Calu3 (cell line): ENCODE data around the gene ZNF536. TPM values are rescaled to one million over a fixed set of nuclear protein-coding genes. Genes with fewer than 3 reads are reported as not detected.

Experiments
- BruUV-seq: library from RNA; stranded (reverse); fragments of 400-500 nt; replicated peaks from 2 replicates; lab custom pipeline; 2021; lab: Mats Ljungman, UMichigan
- CTCF ChIA-PET: fragments of 300-600 bp; sonication (Branson Sonifier 250); formaldehyde crosslinking; loops from one replicate; lab custom pipeline; 2022; ENCODE audit warnings: antibody characterized with exemption; lab: Charles Lee
- DNase-seq: peaks from one replicate; pipeline ENCODE4 v3.0.0; 2022
- H3K27ac Mint-ChIP-seq: one replicate; pipeline ENCODE4 v1.8.0; 2022; ENCODE audit warnings: mixed read lengths; ENCODE audit not compliant: unreplicated experiment
- H3K27me3 Mint-ChIP-seq: one replicate; pipeline ENCODE4 v1.8.0; 2022; ENCODE audit warnings: mixed read lengths; ENCODE audit not compliant: unreplicated experiment
- H3K36me3 Mint-ChIP-seq: one replicate; pipeline ENCODE4 v1.8.0; 2022; ENCODE audit warnings: mild to moderate bottlenecking, moderate library complexity, mixed read lengths; ENCODE audit not compliant: insufficient read depth, unreplicated experiment
- H3K4me1 Mint-ChIP-seq: one replicate; pipeline ENCODE4 v1.8.0; 2022; ENCODE audit warnings: mild to moderate bottlenecking, low read depth, mixed read lengths; ENCODE audit not compliant: unreplicated experiment
- H3K4me3 Mint-ChIP-seq: one replicate; pipeline ENCODE4 v1.8.0; 2022; ENCODE audit warnings: mild to moderate bottlenecking, low read depth, moderate library complexity, mixed read lengths; ENCODE audit not compliant: unreplicated experiment
- H3K9me3 Mint-ChIP-seq: one replicate; pipeline ENCODE4 v1.8.0; 2022; ENCODE audit warnings: low read depth, mixed read lengths; ENCODE audit not compliant: unreplicated experiment
- intact Hi-C: fragments of 100-400 bp; cut with micrococcal nuclease; formaldehyde crosslinking; loops from one replicate; pipeline ENCODE4 v1.10.0; 2022; ENCODE audit not compliant: unreplicated experiment
- total RNA-seq: library from RNA; stranded (reverse); gene quantifications from 2 replicates; pipeline ENCODE4 v1.2.3, GENCODE V29; 2022
- TF ChIP-seq, protein P1 (sequence below): fragments of 200-600 bp; IDR thresholded peaks from one replicate; pipeline ENCODE4 v1.8.0; 2022; ENCODE audit warnings: antibody characterized with exemption; ENCODE audit not compliant: unreplicated experiment

Gene ZNF536
- total RNA-seq, 1 experiment from 2014 or later, result not detected

DNA sequence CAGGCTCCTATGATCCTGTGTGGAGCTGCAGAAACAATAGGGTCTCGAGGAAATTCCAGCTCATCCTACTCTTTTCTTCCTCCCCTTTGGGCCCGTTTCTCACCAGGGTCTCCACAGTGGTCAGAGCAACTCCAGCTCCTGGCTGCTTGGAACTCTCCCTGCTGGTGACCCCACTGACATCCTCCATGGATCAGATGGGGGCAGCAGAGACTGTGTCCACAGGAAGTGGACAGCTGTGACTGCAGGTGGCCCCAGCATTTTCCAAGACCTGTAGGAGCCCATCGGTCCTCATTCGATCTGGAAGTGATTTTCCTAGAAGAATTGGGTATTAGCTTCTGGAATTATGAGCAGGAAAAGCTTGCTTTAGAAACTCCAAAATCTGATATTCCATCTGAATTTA, 208.5 kb downstream of the ZNF536 start:
- Mint-ChIP-seq H3K4me3 (no peak overlapping the region), H3K27ac (no peak overlapping the region), H3K27me3 (no peaks in the 10 kb centered on the region), H3K9me3 (peaks cover 7% of the 10 kb centered on the region), H3K36me3 (no peaks in the 10 kb centered on the region), H3K4me1 (no peaks in the 10 kb centered on the region)
- intact Hi-C loops, result no loop called here
- TF ChIP-seq, protein P1, sequence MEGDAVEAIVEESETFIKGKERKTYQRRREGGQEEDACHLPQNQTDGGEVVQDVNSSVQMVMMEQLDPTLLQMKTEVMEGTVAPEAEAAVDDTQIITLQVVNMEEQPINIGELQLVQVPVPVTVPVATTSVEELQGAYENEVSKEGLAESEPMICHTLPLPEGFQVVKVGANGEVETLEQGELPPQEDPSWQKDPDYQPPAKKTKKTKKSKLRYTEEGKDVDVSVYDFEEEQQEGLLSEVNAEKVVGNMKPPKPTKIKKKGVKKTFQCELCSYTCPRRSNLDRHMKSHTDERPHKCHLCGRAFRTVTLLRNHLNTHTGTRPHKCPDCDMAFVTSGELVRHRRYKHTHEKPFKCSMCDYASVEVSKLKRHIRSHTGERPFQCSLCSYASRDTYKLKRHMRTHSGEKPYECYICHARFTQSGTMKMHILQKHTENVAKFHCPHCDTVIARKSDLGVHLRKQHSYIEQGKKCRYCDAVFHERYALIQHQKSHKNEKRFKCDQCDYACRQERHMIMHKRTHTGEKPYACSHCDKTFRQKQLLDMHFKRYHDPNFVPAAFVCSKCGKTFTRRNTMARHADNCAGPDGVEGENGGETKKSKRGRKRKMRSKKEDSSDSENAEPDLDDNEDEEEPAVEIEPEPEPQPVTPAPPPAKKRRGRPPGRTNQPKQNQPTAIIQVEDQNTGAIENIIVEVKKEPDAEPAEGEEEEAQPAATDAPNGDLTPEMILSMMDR, result no peak
- CTCF ChIA-PET, result no interaction called here
- BruUV-seq, result no TSS peak
- no peak for DNase-seq

DNA sequence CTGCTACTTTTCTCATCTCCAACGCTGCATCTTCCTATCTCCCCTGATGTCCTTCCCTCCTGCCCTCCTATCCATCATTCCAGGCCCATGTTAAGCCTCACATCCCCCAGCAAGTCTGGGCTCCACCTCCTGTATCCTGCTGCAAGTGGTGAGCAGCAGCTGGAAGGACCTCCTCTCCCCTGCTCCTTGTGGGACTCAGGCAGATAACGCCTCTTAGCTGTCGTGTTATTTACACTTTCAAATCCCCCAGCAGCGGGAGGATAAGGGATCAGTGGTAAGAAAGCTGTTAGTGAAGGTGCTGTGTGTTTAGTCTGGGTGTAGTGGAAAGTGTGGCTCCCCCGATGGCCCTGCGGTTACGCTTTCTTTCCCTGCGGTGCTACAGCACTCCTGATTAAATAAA, 211.9 kb downstream of the ZNF536 start:
- Mint-ChIP-seq H3K4me1 (no peaks in the 10 kb centered on the region), H3K4me3 (no peak overlapping the region), H3K27ac (no peak overlapping the region), H3K36me3 (no peaks in the 10 kb centered on the region), H3K27me3 (no peaks in the 10 kb centered on the region), H3K9me3 (peaks cover 2% of the 10 kb centered on the region)
- TF ChIP-seq, protein P1, result no peak
- no TSS peak for BruUV-seq
- DNase-seq, result no peak
- CTCF ChIA-PET, result no interaction called here
- intact Hi-C loops, result no loop called here

DNA sequence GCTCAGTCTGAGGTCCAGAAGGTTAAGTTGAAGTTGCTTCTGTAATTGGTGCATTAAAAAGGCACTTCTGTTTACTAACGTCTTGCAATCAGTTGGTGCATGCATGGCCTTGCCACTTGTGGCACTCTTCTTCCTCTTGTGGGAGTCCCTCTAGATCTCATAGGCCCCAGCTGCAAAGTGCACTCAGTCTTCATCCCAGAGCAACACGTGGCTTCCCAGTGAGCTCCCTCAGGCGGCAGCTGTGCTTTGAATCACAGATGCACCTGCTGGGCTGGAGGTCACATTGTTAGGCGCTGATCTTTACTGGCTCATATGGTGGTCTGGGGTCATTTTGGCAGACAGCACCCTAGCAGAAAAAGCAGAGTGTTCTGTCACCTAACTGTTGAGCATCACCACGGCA, 215.7 kb downstream of the ZNF536 start:
- Mint-ChIP-seq H3K9me3 (peaks cover 2% of the 10 kb centered on the region), H3K27me3 (no peaks in the 10 kb centered on the region), H3K4me3 (no peak overlapping the region), H3K36me3 (no peaks in the 10 kb centered on the region), H3K4me1 (no peaks in the 10 kb centered on the region), H3K27ac (no peak overlapping the region)
- TF ChIP-seq, protein P1, result no peak
- no peak for DNase-seq
- CTCF ChIA-PET, result no interaction called here
- intact Hi-C loops, result no loop called here
- BruUV-seq, result no TSS peak

DNA sequence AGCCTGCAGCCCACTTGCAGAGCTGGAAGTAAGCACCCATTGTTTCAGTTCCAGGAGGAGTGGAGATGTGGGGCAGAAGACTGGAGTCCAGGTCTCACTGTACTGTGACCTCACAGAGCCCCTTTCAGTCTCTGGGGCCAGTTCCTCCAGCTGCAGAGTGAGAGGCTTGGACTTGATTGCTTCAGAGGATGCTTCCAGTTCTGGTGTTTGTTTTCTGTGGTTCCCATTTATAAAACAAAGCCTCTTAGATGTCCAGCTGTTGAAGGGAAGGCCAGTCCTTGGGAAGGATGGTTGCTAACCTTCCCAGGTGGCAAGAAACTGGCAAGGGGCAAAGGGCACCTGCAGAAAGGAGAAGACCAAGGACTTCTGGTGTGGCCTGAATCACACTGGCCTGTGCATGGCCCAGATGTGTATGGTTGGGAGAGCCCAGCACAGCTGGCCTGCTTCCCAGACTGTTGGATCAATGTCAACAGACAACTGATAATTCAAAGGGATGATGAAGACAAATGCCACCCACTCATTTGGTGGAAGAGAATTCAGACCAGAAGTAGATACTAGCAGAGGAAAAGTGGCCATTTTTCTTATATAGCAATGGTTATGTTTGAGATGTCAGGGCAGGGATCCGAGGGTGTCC, 218.5 kb downstream of the ZNF536 start:
- no peaks in the 10 kb centered on the region for H3K27me3 Mint-ChIP-seq
- no peaks in the 10 kb centered on the region for H3K36me3 Mint-ChIP-seq
- TF ChIP-seq, protein P1, result no peak
- H3K9me3 Mint-ChIP-seq, result peaks cover under 1% of the 10 kb centered on the region
- no peak overlapping the region for H3K27ac Mint-ChIP-seq
- H3K4me1 Mint-ChIP-seq, result no peaks in the 10 kb centered on the region
- intact Hi-C loops, result no loop called here
- CTCF ChIA-PET, result no interaction called here
- H3K4me3 Mint-ChIP-seq, result no peak overlapping the region
- DNase-seq, result no peak
- no TSS peak for BruUV-seq
